ENCODE results near the gene C1S.

The C1S gene

DNA sequence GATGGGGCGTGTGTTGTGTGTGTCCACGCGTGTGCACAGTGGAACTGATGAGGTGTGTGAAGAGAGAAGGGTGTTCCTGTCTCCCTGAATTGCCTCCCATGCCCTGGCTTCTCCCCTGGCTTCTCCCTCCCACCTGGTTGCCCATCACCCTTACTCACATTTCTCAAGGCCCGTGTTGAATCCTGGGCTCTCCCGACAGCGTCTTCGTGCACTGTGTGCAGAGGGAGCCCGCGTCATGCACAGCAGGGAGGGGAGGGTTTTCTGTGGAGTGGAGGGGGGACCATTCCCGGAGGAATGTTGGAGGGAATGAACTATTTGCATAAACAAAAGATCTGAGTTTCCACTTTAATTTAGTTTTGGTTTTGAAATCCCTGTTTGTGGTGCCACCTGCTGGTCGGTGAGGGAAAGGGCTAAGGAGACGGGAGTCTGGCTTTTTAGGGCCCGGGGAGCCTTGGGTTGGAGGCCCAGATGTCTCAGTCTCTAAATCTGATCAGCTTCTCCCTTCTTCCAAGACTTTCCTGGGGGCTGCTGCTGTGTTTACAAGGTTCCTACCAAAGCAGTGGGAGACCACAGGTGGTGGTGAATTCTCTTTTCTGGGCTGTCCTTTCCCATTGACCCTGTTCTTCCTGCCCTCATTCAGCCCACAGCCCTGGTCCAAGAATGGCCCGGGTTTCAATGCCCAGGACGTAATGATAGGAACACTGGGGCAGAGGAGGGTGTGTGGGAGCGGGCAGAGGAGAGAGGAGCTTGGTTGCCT, 31.9 kb downstream of the C1S start, which contains the start of gene C1R:
TSS of gene C1R (minus strand) at position 217 of the 757 bp plus-strand sequence. CDS start at position 160, 57 bp downstream.
- TF ChIP-seq CTCF (conservative IDR thresholded peaks at IDR 0.05), result peak; percentile 93
- H3K27ac ChIP-seq, result peak within 1 kb of the TSS; percentile 62; the same call in 1 of the 2 replicates

- no peak for TF ChIP-seq CTCF (conservative IDR thresholded peaks at IDR 0.05)
- H3K27ac ChIP-seq, result no peak overlapping the region; the same call in 1 of the 2 replicates
Observed at GRCh38 chr12:7092986-7093460, 32.5 kb downstream of the C1S start.

- no peak overlapping the region for H3K27ac ChIP-seq
- TF ChIP-seq CTCF (conservative IDR thresholded peaks at IDR 0.05), result no peak
Observed at GRCh38 chr12:7093486-7093885, 33.0 kb downstream of the C1S start.

- TF ChIP-seq CTCF (conservative IDR thresholded peaks at IDR 0.05), result no peak
- no peak overlapping the region for H3K27ac ChIP-seq
Observed at GRCh38 chr12:7093892-7094291, 33.4 kb downstream of the C1S start.

- TF ChIP-seq CTCF (conservative IDR thresholded peaks at IDR 0.05), result no peak
- no peak overlapping the region for H3K27ac ChIP-seq
Observed at GRCh38 chr12:7096006-7096932, 35.8 kb downstream of the C1S start.

GRCh38 chr12:7096979-7097378, 36.5 kb downstream of the C1S start:
- no peak for TF ChIP-seq CTCF (conservative IDR thresholded peaks at IDR 0.05)
- H3K27ac ChIP-seq, result no peak overlapping the region

All from VCaP (cell line).